HFF-Myc (cell line): ENCODE measurements around the gene CCM2L.

Experiments
- DNase-seq: peaks from one replicate; pipeline ENCODE4 v3.0.0-alpha.2; 2011; ENCODE audit warnings: low read depth; ENCODE audit errors: extremely low read depth
- H3K4me3 ChIP-seq: replicated peaks from 2 replicates; pipeline ENCODE4 v1.5.1; 2011; ENCODE audit warnings: low read depth, mild to moderate bottlenecking, control low read depth, low read length
- CTCF ChIP-seq: IDR thresholded peaks from 2 replicates; pipeline ENCODE4 v1.5.1; 2012; ENCODE audit warnings: mild to moderate bottlenecking, low read depth, low read length, control low read depth; ENCODE audit errors: missing control alignments

Gene CCM2L

GRCh38 chr20:31990641-31991338 lies 19.4 kb upstream of the CCM2L start:
- no peak overlapping the region for H3K4me3 ChIP-seq
- no peak for TF ChIP-seq CTCF
- no peak for DNase-seq

DNA sequence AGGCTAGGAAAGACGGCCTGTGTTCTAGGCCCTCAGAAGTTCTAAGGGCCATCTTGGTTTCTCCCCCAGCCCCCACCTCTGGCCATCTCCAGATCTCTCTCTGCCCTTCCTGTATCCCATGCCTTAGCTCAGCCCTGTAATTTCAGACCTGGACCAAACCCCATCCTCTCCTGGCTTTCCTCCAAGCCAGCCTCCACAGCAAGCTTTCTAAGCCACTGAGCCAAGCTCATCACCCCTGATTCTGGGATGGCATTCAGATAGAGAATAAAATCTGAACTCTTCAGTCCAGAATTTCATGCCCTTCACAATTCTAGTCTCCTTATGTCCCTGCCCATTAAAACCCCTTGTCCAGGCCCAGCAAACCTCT lies 18.9 kb upstream of the CCM2L start:
- DNase-seq = no peak
- TF ChIP-seq CTCF = no peak
- H3K4me3 ChIP-seq = no peak overlapping the region

- no peak for TF ChIP-seq CTCF
- H3K4me3 ChIP-seq = no peak overlapping the region
- DNase-seq = no peak
Measured at GRCh38 chr20:31992086-31992485, 18.2 kb upstream of the CCM2L start.

DNA sequence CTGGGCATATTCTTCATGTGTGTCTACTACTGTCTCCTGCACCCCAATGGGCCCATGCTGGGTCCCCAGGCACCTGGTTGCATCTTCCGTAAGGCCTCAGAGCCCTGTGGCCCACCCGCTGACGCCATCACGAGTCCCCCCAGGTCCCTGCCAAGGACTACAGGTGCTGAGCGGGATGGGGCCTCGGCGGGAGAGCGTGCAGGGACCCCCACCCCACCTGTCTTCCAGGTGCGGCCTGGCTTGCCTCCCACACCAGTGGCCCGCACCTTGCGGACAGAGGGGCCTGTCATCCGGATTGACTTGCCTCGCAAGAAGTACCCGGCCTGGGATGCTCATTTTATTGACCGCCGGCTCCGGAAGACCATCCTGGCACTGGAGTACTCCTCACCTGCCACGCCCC lies 13.2 kb upstream of the CCM2L start:
- no peak for TF ChIP-seq CTCF
- DNase-seq = no peak
- no peak overlapping the region for H3K4me3 ChIP-seq

DNA sequence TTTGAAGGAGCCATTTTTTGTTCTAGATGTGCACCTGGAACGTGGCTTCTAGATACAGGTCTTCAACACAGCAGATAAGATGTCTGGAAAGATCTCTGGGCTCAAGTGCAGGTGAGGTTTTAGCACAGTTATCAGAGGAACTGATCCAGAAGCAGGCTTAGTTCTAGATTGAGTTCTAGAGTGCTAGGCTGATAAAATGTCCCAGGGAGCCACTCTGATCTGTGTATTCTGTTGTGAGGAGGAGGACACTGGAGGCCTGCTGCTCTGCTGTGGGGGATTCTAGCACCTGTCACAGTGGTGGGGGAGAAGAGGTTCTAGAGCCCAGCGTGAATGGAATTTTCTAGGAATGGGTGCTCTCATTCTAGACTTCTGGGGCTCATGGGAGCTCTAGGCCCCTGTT lies 12.0 kb upstream of the CCM2L start:
- no peak for TF ChIP-seq CTCF
- H3K4me3 ChIP-seq = no peak overlapping the region
- DNase-seq = no peak

DNA sequence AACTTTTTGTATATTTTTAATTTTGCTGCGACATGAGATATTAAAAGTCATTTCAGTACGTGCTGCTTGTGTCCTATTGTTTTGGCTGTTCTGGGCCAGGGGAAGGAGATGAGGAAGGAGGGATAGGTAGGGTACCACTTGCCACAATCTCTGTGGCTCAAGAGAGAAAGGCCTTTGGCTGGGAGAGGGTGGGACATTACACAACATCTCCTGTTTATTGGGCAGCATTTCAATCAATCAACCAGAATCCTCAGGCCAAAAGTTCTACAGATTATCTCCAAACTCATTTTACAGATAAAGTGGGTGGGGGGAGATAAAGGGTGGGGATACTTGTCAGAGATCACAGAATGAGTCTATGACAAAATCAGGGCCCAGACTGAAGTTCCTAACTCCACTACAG lies 6.9 kb upstream of the CCM2L start:
- DNase-seq = no peak
- H3K4me3 ChIP-seq = no peak overlapping the region
- no peak for TF ChIP-seq CTCF

GRCh38 chr20:32004963-32005362 lies 5.3 kb upstream of the CCM2L start:
- no peak for DNase-seq

More at GRCh38 chr20:32004963-32005362, 5.3 kb upstream of the CCM2L start:
- TF ChIP-seq CTCF = no peak
- H3K4me3 ChIP-seq = no peak overlapping the region
